ENCODE data around the gene TTI1. TPM values are rescaled to one million over a fixed set of nuclear protein-coding genes. Genes with fewer than 3 reads are reported as not detected.

Gene TTI1
- total and polyA plus RNA-seq, 2 experiments from 2014 or later = 15.1 TPM

DNA sequence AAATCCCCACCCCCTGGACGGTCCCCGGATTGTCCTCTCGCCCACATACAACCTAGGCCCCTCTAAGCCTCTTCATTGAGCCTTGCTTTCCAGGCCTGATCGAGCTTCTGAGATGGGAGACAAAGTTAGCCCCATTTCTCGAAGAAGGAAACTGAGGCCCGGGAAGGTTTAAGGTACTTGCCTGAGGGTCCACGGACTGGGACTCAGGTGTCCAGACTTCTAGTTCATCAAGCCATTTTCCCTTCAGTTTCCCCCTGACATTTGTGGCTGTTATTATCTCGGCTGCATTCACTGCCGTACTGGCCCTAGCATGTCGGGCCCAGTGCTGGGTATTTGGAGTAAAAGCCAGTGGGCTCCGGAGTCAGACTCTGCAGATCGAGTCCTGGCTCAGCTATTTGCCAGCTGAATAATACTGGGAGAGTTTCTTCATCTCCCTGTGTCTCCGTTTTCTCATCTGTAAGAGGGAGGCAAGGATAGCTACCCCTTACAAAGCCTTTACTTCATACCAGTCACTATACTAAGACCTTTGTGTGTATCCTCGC lies 923 bp upstream of the TTI1 start:
- Histone ChIP-seq H3K4me3 (peak overlapping the region; percentile 78), H3K27me3 (no peaks in the 10 kb centered on the region), H3K27ac (peak overlapping the region; percentile 98), H3K4me1 (ENCODE audit: insufficient read depth) (peaks cover 33% of the 10 kb centered on the region), H3K36me3 (replicated peaks; ENCODE audit: insufficient read depth, low read depth) (no peaks in the 10 kb centered on the region), H3K9me3 (ENCODE audit: low read depth) (no peaks in the 10 kb centered on the region), H3K79me2 (peaks cover 93% of the 10 kb centered on the region), H4K20me1 (ENCODE audit: insufficient read depth, poor library complexity, severe bottlenecking) (peaks cover 3% of the 10 kb centered on the region), H3K4me2 (peak overlapping the region; percentile 88), H2AFZ (peak overlapping the region; percentile 86), H3K9me2 (replicated peaks; ENCODE audit: insufficient read depth) (no peaks in the 10 kb centered on the region)
- no peak for TF ChIP-seq EZH2phosphoT487 (IDR thresholded peaks at IDR 0.05; ENCODE audit: low read depth, severe bottlenecking, unreplicated experiment)
- TF ChIP-seq, protein P1, sequence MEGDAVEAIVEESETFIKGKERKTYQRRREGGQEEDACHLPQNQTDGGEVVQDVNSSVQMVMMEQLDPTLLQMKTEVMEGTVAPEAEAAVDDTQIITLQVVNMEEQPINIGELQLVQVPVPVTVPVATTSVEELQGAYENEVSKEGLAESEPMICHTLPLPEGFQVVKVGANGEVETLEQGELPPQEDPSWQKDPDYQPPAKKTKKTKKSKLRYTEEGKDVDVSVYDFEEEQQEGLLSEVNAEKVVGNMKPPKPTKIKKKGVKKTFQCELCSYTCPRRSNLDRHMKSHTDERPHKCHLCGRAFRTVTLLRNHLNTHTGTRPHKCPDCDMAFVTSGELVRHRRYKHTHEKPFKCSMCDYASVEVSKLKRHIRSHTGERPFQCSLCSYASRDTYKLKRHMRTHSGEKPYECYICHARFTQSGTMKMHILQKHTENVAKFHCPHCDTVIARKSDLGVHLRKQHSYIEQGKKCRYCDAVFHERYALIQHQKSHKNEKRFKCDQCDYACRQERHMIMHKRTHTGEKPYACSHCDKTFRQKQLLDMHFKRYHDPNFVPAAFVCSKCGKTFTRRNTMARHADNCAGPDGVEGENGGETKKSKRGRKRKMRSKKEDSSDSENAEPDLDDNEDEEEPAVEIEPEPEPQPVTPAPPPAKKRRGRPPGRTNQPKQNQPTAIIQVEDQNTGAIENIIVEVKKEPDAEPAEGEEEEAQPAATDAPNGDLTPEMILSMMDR (IDR thresholded peaks at IDR 0.05; ENCODE audit: poor library complexity) = no peak
- TF ChIP-seq EZH2 (IDR thresholded peaks at IDR 0.05; ENCODE audit: borderline replicate concordance) = no peak
- 12% methylated on average over 14 of the region's 14 CpGs for WGBS (ENCODE audit: low lambda C conversion rate, missing lambda C conversion rate)
- DNase-seq (ENCODE audit: low spot score) = no peak

- no peak for DNase-seq (ENCODE audit: low spot score)
- Histone ChIP-seq H3K79me2 (peaks cover 94% of the 10 kb centered on the region), H3K9me3 (ENCODE audit: low read depth) (no peaks in the 10 kb centered on the region), H4K20me1 (ENCODE audit: insufficient read depth, poor library complexity, severe bottlenecking) (peaks cover 3% of the 10 kb centered on the region), H3K4me1 (ENCODE audit: insufficient read depth) (peaks cover 33% of the 10 kb centered on the region), H3K27ac (peak overlapping the region; percentile 98), H2AFZ (peak overlapping the region; percentile 86), H3K27me3 (no peaks in the 10 kb centered on the region), H3K4me3 (peak overlapping the region; percentile 78), H3K36me3 (replicated peaks; ENCODE audit: insufficient read depth, low read depth) (no peaks in the 10 kb centered on the region), H3K4me2 (peak overlapping the region; percentile 88), H3K9me2 (replicated peaks; ENCODE audit: insufficient read depth) (no peaks in the 10 kb centered on the region)
- TF ChIP-seq, protein P1 (IDR thresholded peaks at IDR 0.05; ENCODE audit: poor library complexity) = no peak
- TF ChIP-seq EZH2phosphoT487 (IDR thresholded peaks at IDR 0.05; ENCODE audit: low read depth, severe bottlenecking, unreplicated experiment) = no peak
- no peak for TF ChIP-seq EZH2 (IDR thresholded peaks at IDR 0.05; ENCODE audit: borderline replicate concordance)
- WGBS (ENCODE audit: low lambda C conversion rate, missing lambda C conversion rate) = 51% methylated on average over 28 of the region's 28 CpGs
These were observed 499 bp downstream of the TTI1 start for GRCh38 chr20:38032585-38033329.

DNA sequence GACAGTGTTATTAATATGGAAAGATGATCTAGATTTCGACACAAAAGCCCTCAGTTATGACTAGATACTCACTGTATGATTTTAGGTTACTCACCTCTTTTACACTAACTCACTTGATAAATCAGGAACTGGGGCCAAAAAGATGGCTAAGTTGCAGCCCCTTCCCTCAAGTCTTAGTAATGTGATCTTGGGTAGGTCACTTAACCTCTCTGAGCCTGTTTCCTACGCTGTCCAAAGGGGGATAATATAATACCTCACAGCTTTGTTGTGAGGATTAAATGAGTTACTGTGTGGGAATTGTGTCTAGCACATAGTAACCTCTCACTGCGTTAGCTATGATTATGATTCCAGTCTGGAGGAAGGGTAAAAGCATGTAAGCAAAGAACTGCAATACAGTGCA lies 1.3 kb downstream of the TTI1 start:
- Histone ChIP-seq H2AFZ (no peak overlapping the region), H3K4me2 (peak overlapping the region; percentile 88), H3K36me3 (replicated peaks; ENCODE audit: insufficient read depth, low read depth) (no peaks in the 10 kb centered on the region), H4K20me1 (ENCODE audit: insufficient read depth, poor library complexity, severe bottlenecking) (peaks cover 2% of the 10 kb centered on the region), H3K9me2 (replicated peaks; ENCODE audit: insufficient read depth) (no peaks in the 10 kb centered on the region), H3K27me3 (no peaks in the 10 kb centered on the region), H3K4me3 (no peak overlapping the region), H3K9me3 (ENCODE audit: low read depth) (no peaks in the 10 kb centered on the region), H3K27ac (no peak overlapping the region), H3K79me2 (peaks cover 94% of the 10 kb centered on the region), H3K4me1 (ENCODE audit: insufficient read depth) (peaks cover 32% of the 10 kb centered on the region)
- TF ChIP-seq, protein P1 (IDR thresholded peaks at IDR 0.05; ENCODE audit: poor library complexity) = no peak
- no peak for TF ChIP-seq EZH2 (IDR thresholded peaks at IDR 0.05; ENCODE audit: borderline replicate concordance)
- TF ChIP-seq EZH2phosphoT487 (IDR thresholded peaks at IDR 0.05; ENCODE audit: low read depth, severe bottlenecking, unreplicated experiment) = no peak
- WGBS (ENCODE audit: low lambda C conversion rate, missing lambda C conversion rate) = 97% methylated on average over 3 of the region's 3 CpGs
- no peak for DNase-seq (ENCODE audit: low spot score)

All from hepatocyte (in vitro differentiated cells).